AG04450 (cell line): ENCODE results near the gene GSE1. TPM values are rescaled to one million over a fixed set of nuclear protein-coding genes. Genes with fewer than 3 reads are reported as not detected.

Source experiments
- CTCF ChIA-PET: fragments of 300-600, 350-600 bp; formaldehyde crosslinking; extraction: SDS; loops from one replicate; lab custom pipeline; 2022; ENCODE audit warnings: antibody characterized with exemption, inconsistent platforms; lab: Charles Lee
- POLR2A ChIA-PET: fragments of 350-600 bp; formaldehyde crosslinking; extraction: SDS; loops from one replicate; lab custom pipeline; 2021; ENCODE audit warnings: antibody characterized with exemption, inconsistent platforms; lab: Yijun Ruan, JAX
- DNase-seq: peaks from one replicate; pipeline ENCODE4 v3.0.0-alpha.2; 2011; ENCODE audit warnings: low read depth, low spot score
- H3K27ac ChIP-seq: one replicate; pipeline ENCODE4 v1.5.1; 2012; ENCODE audit warnings: low read depth, low read length, control low read depth
- H3K27me3 ChIP-seq: one replicate; pipeline ENCODE4 v1.6.0; 2012; ENCODE audit warnings: low read length; ENCODE audit not compliant: control insufficient read depth, insufficient read depth
- H3K4me3 ChIP-seq: 2 replicates; pipeline ENCODE4 v1.5.1; 2011; ENCODE audit warnings: mild to moderate bottlenecking, low read depth, low read length, control low read depth
- H3K9me3 ChIP-seq: 2 replicates; pipeline ENCODE4 v1.5.1; 2012; ENCODE audit warnings: low read length; ENCODE audit not compliant: control insufficient read depth, insufficient read depth
- polyA plus RNA-seq: library from polyadenylated mRNA; depleted of rRNA; stranded (reverse); fragments of >200 nt; gene quantifications from 2 replicates; pipeline ENCODE4 v1.2.3, GENCODE V29; 2011
- TF ChIP-seq, protein P1 (sequence below): IDR thresholded peaks from 2 replicates; pipeline ENCODE4 v1.5.1; 2011; ENCODE audit warnings: low read depth, low read length, control low read depth, inconsistent platforms

GSE1 gene
- polyA plus RNA-seq, 1 experiment, result 18.2 TPM

DNA sequence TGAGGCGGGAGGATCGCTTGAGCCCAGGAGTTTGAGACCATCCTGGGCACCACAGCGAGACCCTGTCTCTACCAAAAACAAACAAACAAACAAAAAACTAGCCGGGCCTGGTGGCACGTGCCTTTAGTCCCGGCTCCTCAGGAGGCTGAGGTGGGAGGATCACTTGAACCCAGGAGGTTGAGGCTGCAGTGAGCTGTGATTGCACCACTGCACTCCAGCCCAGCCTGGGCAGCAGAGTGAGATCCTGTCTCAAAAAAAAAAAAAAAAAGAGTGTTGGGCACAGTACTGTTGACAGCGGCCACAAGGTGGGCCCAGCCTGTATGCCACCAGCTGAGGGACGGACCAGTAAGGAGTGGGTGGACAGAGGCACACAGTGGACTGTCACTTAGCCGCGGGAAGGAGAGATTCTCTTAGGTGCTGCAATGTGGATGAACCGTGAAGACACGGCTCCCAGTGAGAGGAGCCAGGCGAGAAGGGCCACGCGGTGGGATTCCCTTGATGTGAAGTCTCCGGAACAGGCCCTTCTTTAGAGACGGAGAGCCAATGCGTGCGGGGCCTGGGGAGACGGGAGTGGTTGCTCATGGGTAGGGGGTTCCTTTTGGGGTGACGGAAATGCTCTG lies 31.1 kb downstream of the GSE1 start:
- TF ChIP-seq, protein P1, sequence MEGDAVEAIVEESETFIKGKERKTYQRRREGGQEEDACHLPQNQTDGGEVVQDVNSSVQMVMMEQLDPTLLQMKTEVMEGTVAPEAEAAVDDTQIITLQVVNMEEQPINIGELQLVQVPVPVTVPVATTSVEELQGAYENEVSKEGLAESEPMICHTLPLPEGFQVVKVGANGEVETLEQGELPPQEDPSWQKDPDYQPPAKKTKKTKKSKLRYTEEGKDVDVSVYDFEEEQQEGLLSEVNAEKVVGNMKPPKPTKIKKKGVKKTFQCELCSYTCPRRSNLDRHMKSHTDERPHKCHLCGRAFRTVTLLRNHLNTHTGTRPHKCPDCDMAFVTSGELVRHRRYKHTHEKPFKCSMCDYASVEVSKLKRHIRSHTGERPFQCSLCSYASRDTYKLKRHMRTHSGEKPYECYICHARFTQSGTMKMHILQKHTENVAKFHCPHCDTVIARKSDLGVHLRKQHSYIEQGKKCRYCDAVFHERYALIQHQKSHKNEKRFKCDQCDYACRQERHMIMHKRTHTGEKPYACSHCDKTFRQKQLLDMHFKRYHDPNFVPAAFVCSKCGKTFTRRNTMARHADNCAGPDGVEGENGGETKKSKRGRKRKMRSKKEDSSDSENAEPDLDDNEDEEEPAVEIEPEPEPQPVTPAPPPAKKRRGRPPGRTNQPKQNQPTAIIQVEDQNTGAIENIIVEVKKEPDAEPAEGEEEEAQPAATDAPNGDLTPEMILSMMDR, result no peak
- Histone ChIP-seq H3K4me3 (no peak overlapping the region), H3K27ac (no peak overlapping the region), H3K9me3 (no peaks in the 10 kb centered on the region), H3K27me3 (no peaks in the 10 kb centered on the region)
- CTCF ChIA-PET, result no interaction called here
- POLR2A ChIA-PET, result no interaction called here
- DNase-seq, result no peak

DNA sequence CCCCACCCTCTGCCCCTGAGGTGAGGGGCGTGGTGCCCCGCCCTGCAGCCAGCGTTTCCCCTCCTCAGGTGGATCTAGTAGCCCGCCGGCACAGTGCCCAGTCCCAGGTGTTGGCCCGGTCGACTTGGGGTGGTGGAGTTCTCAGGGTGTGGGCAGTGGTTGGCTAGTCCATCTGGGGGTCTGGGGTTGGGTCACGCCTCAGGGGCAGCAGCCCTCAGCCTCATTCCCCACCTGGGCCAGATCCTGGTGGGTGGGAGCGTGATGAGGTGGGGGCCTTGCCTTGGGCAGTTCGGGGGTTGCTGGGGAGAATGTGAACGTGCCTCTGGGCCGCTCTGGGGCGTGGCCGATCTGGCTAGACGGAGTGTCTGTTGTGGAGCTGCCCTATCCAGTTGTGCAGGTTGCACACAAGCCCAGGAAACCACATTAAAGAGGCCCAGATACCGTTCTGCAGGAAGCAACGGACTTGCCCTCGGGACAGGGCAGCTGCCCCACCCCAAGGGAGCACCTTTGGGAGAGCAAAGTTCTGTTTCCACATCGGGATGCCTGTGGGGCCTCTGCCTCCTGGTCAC lies 32.0 kb downstream of the GSE1 start:
- TF ChIP-seq, protein P1, result no peak
- Histone ChIP-seq H3K9me3 (no peaks in the 10 kb centered on the region), H3K4me3 (no peak overlapping the region), H3K27ac (no peak overlapping the region), H3K27me3 (no peaks in the 10 kb centered on the region)
- ChIA-PET POLR2A (no interaction called here), CTCF (no interaction called here)
- no peak for DNase-seq

DNA sequence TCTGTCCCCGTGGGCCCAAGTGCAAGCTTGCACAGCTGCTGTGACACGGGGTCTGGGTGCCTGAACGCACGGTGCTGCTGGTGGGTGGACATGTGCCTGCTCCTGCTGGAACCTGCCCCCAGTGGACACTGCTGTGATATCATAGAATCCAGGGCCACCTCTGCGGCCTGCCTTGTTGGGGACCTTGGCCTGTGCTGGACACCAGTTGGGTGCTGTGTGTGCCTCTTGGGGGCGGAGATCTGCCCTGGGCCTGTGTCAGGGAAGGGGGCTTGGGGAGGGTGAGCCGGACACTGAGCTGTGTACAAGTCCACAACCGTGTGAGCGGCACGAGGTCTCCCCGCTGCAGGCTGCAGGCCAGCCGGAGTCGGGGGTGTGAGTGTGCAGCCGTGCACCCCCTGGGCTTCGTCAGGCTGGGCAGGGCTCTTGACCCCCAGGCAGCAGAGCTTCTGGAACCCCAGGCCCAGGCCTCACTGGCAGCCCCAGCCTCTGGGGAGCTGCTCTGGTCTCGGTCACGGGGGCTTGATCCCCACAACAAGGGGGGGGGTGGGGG lies 33.3 kb downstream of the GSE1 start:
- no peaks in the 10 kb centered on the region for H3K27me3 ChIP-seq
- no peak overlapping the region for H3K27ac ChIP-seq
- ChIA-PET CTCF (no interaction called here), POLR2A (no interaction called here)
- no peaks in the 10 kb centered on the region for H3K9me3 ChIP-seq
- TF ChIP-seq, protein P1, result no peak
- no peak overlapping the region for H3K4me3 ChIP-seq
- no peak for DNase-seq

DNA sequence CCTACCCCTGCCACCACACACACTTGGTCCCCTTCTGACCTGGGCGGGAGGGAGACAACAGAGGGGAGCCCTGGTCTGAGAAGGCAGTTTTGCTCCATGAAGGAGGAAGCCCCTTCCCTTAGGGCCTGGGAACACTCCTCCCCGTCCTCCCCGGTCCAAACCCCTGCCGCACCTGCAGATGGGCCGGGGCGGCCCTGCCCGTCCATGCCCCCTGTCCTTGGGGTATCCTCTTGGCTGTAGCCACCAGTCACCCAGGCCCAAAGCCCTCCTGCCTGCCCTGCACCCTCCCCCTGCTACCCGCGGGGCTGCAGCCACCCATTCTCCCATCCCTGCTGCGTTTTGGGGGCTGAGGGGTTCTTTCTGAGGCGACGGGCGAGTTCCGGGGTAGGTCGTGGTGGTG lies 33.9 kb downstream of the GSE1 start:
- H3K4me3 ChIP-seq, result no peak overlapping the region
- ChIA-PET POLR2A (no interaction called here), CTCF (no interaction called here)
- H3K9me3 ChIP-seq, result no peaks in the 10 kb centered on the region
- TF ChIP-seq, protein P1, result no peak
- no peak overlapping the region for H3K27ac ChIP-seq
- DNase-seq, result no peak
- no peaks in the 10 kb centered on the region for H3K27me3 ChIP-seq

DNA sequence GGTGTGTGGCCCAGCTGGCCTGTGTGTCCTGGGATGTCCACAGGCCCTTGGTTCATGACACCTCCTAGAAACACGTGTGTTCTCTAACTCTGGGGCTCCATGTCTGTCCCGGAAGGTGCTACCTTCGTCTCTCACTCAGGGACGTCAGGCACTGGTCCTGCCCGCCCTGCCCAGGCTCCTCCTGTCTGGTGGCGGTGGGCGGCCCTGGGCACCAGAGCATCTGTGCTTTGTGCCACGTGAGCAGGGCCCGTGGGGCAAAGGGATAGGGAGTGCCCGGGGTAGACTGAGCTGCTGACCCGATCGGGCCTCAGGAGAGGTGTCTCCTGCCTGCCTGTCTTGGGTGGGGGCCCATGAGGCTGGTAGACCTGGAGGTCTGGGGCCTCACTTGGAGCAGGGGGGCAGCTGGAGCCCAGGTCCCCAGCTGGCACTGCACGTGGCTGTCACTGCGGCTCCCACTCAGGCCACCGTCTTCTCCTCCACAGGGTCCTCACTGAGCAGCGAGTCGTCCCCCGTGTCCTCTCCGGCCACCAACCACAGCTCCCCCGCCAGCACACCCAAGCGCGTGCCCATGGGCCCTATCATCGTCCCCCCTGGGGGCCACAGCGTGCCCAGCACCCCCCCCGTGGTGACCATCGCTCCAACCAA lies 35.1 kb downstream of the GSE1 start:
- TF ChIP-seq, protein P1, result no peak
- no peaks in the 10 kb centered on the region for H3K9me3 ChIP-seq
- no peaks in the 10 kb centered on the region for H3K27me3 ChIP-seq
- CTCF ChIA-PET, result interaction anchor here (2.7 kb wide), 1 partner anchor 11 kb away, joined by 8 read pairs; no protein-coding TSS in a partner anchor
- DNase-seq, result no peak
- no peak overlapping the region for H3K27ac ChIP-seq
- POLR2A ChIA-PET, result no interaction called here
- no peak overlapping the region for H3K4me3 ChIP-seq
